ENCODE data around the gene WSB1. TPM values are rescaled to one million over a fixed set of nuclear protein-coding genes. Genes with fewer than 3 reads are reported as not detected.
"Not testable (repeated sequence)": the region's sequence is repeated elsewhere in the genome, so short reads cannot be mapped to it uniquely, and the experiment has no call there.

The WSB1 gene
- total RNA-seq, 1 donor = 102 TPM

GRCh38 chr17:27265333-27265732, 28.6 kb upstream of the WSB1 start:
- Histone ChIP-seq H3K27me3 (ENCODE audit: insufficient read depth, low read length) (no peaks in the 10 kb centered on the region), H3K4me1 (ENCODE audit: insufficient read depth, low read length) (peaks cover 35% of the 10 kb centered on the region), H3K9me3 (ENCODE audit: low read depth, low read length) (no peaks in the 10 kb centered on the region), H3K4me3 (ENCODE audit: low read length) (no peak overlapping the region)

- Histone ChIP-seq H3K27me3 (ENCODE audit: insufficient read depth, low read length) (no peaks in the 10 kb centered on the region), H3K4me3 (ENCODE audit: low read length) (no peak overlapping the region), H3K4me1 (ENCODE audit: insufficient read depth, low read length) (peaks cover 35% of the 10 kb centered on the region), H3K9me3 (ENCODE audit: low read depth, low read length) (no peaks in the 10 kb centered on the region)
Measured at GRCh38 chr17:27266228-27266627, 27.7 kb upstream of the WSB1 start.

GRCh38 chr17:27268394-27269085, 25.4 kb upstream of the WSB1 start:
- Histone ChIP-seq H3K4me1 (ENCODE audit: insufficient read depth, low read length) (peaks cover 34% of the 10 kb centered on the region), H3K4me3 (ENCODE audit: low read length) (no peak overlapping the region), H3K27me3 (ENCODE audit: insufficient read depth, low read length) (no peaks in the 10 kb centered on the region), H3K9me3 (ENCODE audit: low read depth, low read length) (no peaks in the 10 kb centered on the region)

GRCh38 chr17:27269201-27269600, 24.7 kb upstream of the WSB1 start:
- no peaks in the 10 kb centered on the region for H3K27me3 ChIP-seq (ENCODE audit: insufficient read depth, low read length)
- H3K4me3 ChIP-seq (ENCODE audit: low read length) = no peak overlapping the region
- H3K9me3 ChIP-seq (ENCODE audit: low read depth, low read length) = no peaks in the 10 kb centered on the region

GRCh38 chr17:27269974-27270373, 23.9 kb upstream of the WSB1 start:
- H3K4me1 ChIP-seq (ENCODE audit: insufficient read depth, low read length) = peaks cover 19% of the 10 kb centered on the region
- no peaks in the 10 kb centered on the region for H3K27me3 ChIP-seq (ENCODE audit: insufficient read depth, low read length)
- H3K9me3 ChIP-seq (ENCODE audit: low read depth, low read length) = no peaks in the 10 kb centered on the region
- no peak overlapping the region for H3K4me3 ChIP-seq (ENCODE audit: low read length)

More at GRCh38 chr17:27269201-27269600, 24.7 kb upstream of the WSB1 start:
- H3K4me1 ChIP-seq (ENCODE audit: insufficient read depth, low read length) = peaks cover 27% of the 10 kb centered on the region

GRCh38 chr17:27276653-27277156, 17.2 kb upstream of the WSB1 start:
- no peaks in the 10 kb centered on the region for H3K27me3 ChIP-seq (ENCODE audit: insufficient read depth, low read length)

GRCh38 chr17:27279132-27279531, 14.8 kb upstream of the WSB1 start:
- H3K4me1 ChIP-seq (ENCODE audit: insufficient read depth, low read length) = peaks cover 57% of the 10 kb centered on the region
- not testable (repeated sequence) for H3K27me3 ChIP-seq (ENCODE audit: insufficient read depth, low read length); H3K9me3 ChIP-seq (ENCODE audit: low read depth, low read length); H3K4me3 ChIP-seq (ENCODE audit: low read length)

More at GRCh38 chr17:27276653-27277156, 17.2 kb upstream of the WSB1 start:
- H3K9me3 ChIP-seq (ENCODE audit: low read depth, low read length) = no peaks in the 10 kb centered on the region
- H3K4me3 ChIP-seq (ENCODE audit: low read length) = no peak overlapping the region
- peaks cover 34% of the 10 kb centered on the region for H3K4me1 ChIP-seq (ENCODE audit: insufficient read depth, low read length)

GRCh38 chr17:27280527-27280926, 13.4 kb upstream of the WSB1 start:
- no peaks in the 10 kb centered on the region for H3K27me3 ChIP-seq (ENCODE audit: insufficient read depth, low read length)
- H3K4me3 ChIP-seq (ENCODE audit: low read length) = no peak overlapping the region
- H3K4me1 ChIP-seq (ENCODE audit: insufficient read depth, low read length) = peaks cover 70% of the 10 kb centered on the region
- no peaks in the 10 kb centered on the region for H3K9me3 ChIP-seq (ENCODE audit: low read depth, low read length)

- H3K4me1 ChIP-seq (ENCODE audit: insufficient read depth, low read length) = peaks cover 80% of the 10 kb centered on the region
- H3K4me3 ChIP-seq (ENCODE audit: low read length) = no peak overlapping the region
Measured at GRCh38 chr17:27281438-27281837, 12.5 kb upstream of the WSB1 start.

GRCh38 chr17:27282054-27282551, 11.8 kb upstream of the WSB1 start:
- Histone ChIP-seq H3K4me3 (ENCODE audit: low read length) (no peak overlapping the region), H3K4me1 (ENCODE audit: insufficient read depth, low read length) (peaks cover 75% of the 10 kb centered on the region), H3K9me3 (ENCODE audit: low read depth, low read length) (no peaks in the 10 kb centered on the region), H3K27me3 (ENCODE audit: insufficient read depth, low read length) (no peaks in the 10 kb centered on the region)

More at GRCh38 chr17:27281438-27281837, 12.5 kb upstream of the WSB1 start:
- Histone ChIP-seq H3K9me3 (ENCODE audit: low read depth, low read length) (no peaks in the 10 kb centered on the region), H3K27me3 (ENCODE audit: insufficient read depth, low read length) (no peaks in the 10 kb centered on the region)

GRCh38 chr17:27283060-27283459, 10.9 kb upstream of the WSB1 start:
- Histone ChIP-seq H3K27me3 (ENCODE audit: insufficient read depth, low read length) (no peaks in the 10 kb centered on the region), H3K4me3 (ENCODE audit: low read length) (no peak overlapping the region), H3K4me1 (ENCODE audit: insufficient read depth, low read length) (peaks cover 74% of the 10 kb centered on the region), H3K9me3 (ENCODE audit: low read depth, low read length) (no peaks in the 10 kb centered on the region)

- Histone ChIP-seq H3K4me1 (ENCODE audit: insufficient read depth, low read length) (peaks cover 74% of the 10 kb centered on the region), H3K27me3 (ENCODE audit: insufficient read depth, low read length) (no peaks in the 10 kb centered on the region), H3K9me3 (ENCODE audit: low read depth, low read length) (no peaks in the 10 kb centered on the region), H3K4me3 (ENCODE audit: low read length) (no peak overlapping the region)
Measured at GRCh38 chr17:27283751-27284150, 10.2 kb upstream of the WSB1 start.

GRCh38 chr17:27284811-27285415, 9.0 kb upstream of the WSB1 start:
- H3K4me3 ChIP-seq (ENCODE audit: low read length) = no peak overlapping the region
- H3K27me3 ChIP-seq (ENCODE audit: insufficient read depth, low read length) = no peaks in the 10 kb centered on the region
- peaks cover 65% of the 10 kb centered on the region for H3K4me1 ChIP-seq (ENCODE audit: insufficient read depth, low read length)
- H3K9me3 ChIP-seq (ENCODE audit: low read depth, low read length) = no peaks in the 10 kb centered on the region

GRCh38 chr17:27285516-27285915, 8.4 kb upstream of the WSB1 start:
- H3K4me3 ChIP-seq (ENCODE audit: low read length) = no peak overlapping the region
- H3K27me3 ChIP-seq (ENCODE audit: insufficient read depth, low read length) = no peaks in the 10 kb centered on the region
- no peaks in the 10 kb centered on the region for H3K9me3 ChIP-seq (ENCODE audit: low read depth, low read length)
- peaks cover 59% of the 10 kb centered on the region for H3K4me1 ChIP-seq (ENCODE audit: insufficient read depth, low read length)

- Histone ChIP-seq H3K27me3 (ENCODE audit: insufficient read depth, low read length) (no peaks in the 10 kb centered on the region), H3K4me3 (ENCODE audit: low read length) (no peak overlapping the region), H3K4me1 (ENCODE audit: insufficient read depth, low read length) (peaks cover 37% of the 10 kb centered on the region), H3K9me3 (ENCODE audit: low read depth, low read length) (no peaks in the 10 kb centered on the region)
Measured at GRCh38 chr17:27288183-27288582, 5.7 kb upstream of the WSB1 start.

Data from mononuclear cell (primary cell).